NCI-H345 (cell line): ENCODE measurements around the gene NUCB1.
"Not testable (repeated sequence)": the region's sequence is repeated elsewhere in the genome, so short reads cannot be mapped to it uniquely, and the experiment has no call there.

ENCODE experiments used
- DNase-seq: peaks from one replicate; lab custom pipeline; 2025; lab: John Stamatoyannopoulos, UW

The NUCB1 gene

GRCh38 chr19:48874303-48875135 lies 25.6 kb upstream of the NUCB1 start:
- DNase-seq: peak; percentile 40

DNA sequence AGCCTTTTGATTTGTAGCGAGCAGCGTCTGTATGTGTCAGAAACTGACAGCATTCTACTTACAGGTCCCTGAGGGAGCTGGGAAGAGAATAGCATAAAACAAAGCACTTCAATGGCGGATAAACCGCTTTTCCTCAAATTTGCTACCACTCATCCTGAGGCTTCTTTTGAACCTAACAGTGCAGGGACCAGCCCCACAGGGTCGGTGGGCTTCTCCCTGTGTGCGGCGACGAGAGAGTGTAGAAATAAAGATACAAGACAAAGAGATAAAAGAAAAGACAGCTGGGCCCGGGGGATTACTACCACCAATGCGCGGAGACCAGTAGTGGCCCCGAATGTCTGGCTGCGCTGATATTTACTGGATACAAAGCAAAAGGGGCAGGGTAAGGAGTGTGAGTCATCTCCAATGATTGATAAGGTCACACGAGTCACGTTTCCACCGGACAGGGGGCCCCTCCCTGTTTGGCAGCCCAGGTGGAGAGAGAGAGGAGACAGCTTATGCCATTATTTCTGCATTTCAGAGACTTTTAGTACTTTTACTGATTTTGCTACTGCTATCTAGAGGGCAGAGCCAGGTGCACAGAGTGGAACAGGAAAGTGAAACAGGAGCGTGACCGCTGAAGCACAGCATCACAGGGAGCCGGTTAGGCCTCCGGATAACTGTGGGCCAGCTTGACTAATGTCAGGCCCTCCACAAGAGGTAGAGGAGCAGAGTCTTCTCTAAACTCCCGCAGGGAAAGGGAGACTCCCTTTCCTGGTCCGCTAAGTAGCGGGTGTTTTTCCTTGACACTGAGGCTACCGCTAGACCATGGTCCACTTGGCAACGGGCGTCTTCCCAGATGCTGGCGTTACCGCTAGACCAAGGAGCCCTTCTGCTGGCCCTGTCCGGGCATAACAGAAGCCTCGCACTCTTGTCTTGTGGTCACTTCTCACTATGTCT lies 23.8 kb upstream of the NUCB1 start:
- DNase-seq: not testable (repeated sequence)

DNA sequence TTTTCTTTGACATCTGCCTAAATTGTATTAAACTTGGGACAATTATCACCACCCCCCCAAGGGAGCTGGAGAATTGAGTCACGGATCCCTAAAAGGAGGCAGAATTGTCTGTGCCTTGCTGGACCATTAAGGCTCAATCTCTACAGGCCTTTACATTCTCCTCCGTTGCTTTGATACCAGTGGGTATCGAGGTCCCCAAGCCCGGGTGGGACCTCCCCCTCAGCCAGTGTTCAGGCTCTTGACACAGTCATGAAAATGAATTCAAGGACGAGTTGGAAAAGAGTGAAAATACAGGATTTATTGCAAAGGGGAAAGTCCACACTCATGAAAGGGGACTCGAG lies 22.3 kb upstream of the NUCB1 start:
- DNase-seq: no peak

GRCh38 chr19:48878196-48879024 lies 21.7 kb upstream of the NUCB1 start:
- DNase-seq: no peak

DNA sequence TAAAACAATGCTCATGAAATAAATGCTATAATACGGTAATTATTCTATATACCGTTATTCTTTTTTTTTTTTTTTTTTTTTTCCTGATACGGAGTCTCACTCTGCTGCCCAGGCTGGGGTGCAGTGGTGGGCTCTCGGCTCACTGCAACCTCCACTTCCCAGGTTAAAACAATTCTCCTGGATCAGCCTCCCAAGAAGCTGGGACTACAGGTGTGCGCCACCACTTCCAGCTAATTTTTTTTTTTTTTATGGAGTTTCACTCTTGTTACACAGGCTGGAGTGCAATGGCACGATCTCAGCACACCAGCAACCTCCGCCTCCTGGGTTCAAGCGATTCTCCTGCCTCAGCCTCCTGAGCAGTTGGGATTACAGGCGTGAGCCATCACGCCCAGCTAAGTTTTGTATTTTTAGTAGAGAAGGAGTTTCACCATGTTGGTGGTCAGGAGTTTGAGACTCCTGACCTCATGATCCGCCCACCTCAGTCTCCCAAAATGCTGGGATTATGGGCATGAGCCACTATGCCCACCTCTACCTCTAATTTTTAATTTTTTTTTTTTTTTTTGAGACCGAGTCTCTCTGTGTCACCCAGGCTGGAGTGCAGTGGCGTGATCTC lies 21.0 kb upstream of the NUCB1 start:
- DNase-seq: no peak

DNA sequence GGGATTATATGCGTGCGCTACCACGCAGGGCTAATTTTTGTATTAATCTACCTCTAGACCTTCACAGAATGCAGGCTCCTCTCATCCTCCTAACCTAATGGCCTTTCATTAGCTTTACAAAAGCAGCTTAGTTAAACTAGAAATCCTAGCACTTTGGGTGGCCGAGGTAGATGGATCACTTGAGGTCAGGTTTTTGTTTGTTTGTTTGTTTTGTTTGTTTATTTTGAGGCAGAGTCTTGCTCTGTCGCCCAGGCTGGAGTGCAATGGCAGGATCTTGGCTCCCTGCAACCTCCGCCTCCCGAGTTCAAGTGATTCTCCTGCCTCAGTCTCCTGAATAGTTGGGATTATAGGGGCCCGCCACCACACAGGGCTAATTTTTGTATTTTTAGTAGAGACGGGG lies 20.4 kb upstream of the NUCB1 start:
- not testable (repeated sequence) for DNase-seq

GRCh38 chr19:48881741-48882657 lies 18.1 kb upstream of the NUCB1 start:
- no peak for DNase-seq

GRCh38 chr19:48883726-48884125 lies 16.4 kb upstream of the NUCB1 start:
- DNase-seq: no peak

DNA sequence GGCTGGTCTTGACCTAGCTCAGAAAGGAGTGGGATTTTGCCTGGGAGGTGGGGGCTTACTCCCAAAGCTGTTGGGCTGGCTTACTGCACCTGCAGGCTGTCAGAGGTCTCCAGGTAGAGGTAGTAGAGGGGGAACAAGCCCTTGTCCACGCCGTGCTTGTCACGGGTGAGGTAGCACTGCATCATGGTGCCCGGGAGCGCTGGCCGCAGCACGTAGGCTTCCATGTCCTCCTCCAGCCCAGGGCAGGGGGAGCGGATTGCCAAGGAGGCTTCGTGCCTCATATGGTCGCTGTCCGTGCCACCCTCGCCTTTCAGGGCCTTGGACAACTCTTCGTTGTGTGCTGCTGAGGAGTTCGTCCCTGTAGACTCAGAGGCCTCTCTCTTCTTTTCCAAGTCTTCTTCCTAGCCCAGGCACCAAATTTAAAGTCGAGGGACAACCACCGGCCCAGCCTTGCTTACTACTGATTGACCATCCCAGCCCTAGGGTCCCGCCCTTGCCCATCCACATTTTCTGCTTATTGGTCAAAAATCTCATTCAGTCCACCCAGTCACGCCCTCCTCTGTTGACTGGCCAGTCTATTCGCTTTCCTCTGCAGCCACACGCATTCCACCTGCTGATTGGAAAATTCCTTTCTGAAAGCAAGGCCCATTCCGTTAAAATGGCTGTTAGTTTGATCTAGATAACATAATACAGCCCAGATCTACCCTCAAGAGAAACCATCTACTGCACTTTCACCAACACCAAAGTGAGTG lies 12.1 kb upstream of the NUCB1 start:
- no peak for DNase-seq

DNA sequence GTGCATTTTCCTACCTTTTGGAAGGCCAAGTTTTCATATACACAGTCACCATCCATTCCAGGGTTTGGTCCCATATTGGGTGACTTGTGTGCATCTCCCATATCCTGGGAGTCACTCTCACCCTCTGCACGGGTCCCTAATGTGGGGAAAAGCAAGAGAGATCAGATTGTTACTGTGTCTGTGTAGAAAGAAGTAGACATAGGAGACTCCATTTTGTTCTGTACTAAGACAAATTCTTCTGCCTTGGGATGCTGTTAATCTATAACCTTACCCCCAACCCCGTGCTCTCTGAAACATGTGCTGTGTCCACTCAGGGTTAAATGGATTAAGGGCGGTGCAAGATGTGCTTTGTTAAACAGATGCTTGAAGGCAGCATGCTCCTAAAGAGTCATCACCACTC lies 10.6 kb upstream of the NUCB1 start:
- not testable (repeated sequence) for DNase-seq

DNA sequence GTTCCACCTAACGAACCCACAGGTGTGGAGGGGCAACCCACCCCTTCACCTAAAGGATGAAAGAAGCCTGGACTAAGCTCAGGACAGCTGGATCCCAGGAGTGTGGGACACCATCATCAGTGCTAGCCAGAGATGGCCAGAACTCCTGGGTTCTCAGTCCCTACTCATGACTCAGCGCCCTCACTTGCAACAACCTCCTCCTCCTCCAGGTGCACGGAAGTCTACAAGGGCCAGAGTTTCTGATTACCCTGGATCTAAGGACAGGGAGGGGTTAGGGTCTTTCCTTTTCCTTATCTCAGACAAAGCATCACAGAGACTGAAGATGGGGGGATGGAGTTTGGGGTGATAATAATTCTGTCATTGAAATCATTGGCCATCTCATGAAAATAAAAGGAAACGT lies 9.6 kb upstream of the NUCB1 start:
- DNase-seq: no peak

- DNase-seq: no peak
Measured at GRCh38 chr19:48895226-48895625, 4.9 kb upstream of the NUCB1 start.

DNA sequence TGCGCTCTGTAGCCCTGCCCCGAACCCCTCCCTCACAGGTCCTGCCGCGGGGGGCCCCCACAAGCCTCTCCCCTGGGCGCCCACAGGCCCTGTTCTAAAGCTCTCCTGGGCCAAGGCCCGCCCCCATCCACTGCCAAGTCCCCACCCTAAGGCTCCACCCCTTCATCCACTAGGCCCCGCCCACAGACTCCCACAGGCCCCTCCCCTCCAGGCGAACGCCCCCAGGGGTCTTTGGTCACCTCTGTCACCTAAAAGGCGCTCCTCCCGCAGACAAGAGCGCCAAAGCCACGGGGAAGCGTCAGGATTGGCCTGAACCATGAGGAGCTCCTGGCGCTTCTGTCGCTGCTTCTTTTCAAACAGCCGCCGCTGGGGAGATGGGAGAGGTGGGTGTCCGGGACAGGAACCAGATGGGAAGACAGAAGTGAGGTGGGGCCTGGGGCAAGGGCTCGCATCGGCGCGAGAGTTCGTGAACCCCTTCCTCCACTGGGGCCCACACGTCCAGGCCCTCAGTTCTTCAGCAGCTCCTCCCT lies 3.9 kb upstream of the NUCB1 start:
- no peak for DNase-seq

DNA sequence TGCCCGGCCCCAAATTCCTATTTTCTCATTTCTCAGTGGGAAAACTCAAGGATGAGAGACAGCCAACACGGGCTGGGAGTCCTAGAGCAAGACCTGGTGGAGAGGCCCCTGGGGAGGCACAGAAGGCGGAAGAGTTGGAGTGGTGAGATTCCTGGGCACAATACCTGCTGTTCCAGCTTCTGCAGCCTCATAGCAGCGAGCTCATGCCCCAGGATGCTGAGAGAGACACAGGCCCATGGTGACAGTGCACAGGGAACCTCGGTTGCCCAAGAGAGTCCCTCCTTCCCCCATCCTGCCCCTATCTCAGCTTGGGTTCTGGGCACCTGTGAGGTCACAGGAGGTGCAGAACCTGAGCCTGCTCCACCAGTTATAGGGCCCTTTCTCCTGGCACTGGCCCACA lies 2.9 kb upstream of the NUCB1 start:
- no peak for DNase-seq

DNA sequence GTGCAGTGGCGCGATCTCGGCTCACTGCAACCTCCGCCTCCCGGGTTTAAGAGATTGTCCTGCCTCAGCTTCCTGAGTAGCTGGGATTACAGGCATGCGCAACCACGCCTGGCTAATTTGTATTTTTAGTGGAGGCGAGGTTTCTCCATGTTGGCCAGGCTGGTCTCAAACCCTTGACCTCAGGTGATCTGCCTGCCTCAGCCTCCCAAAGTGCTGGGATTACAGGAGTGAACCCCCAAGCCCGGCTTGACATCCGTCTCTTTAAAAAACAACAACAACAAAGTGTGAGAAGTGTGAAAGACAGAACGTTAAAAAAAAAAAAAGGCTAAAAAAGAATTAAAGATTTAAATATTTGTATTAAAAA lies 744 bp upstream of the NUCB1 start:
- not testable (repeated sequence) for DNase-seq

GRCh38 chr19:48900477-48901406 lies 630 bp downstream of the NUCB1 start:
- no peak for DNase-seq

GRCh38 chr19:48902291-48902690 lies 2.2 kb downstream of the NUCB1 start:
- not testable (repeated sequence) for DNase-seq

DNA sequence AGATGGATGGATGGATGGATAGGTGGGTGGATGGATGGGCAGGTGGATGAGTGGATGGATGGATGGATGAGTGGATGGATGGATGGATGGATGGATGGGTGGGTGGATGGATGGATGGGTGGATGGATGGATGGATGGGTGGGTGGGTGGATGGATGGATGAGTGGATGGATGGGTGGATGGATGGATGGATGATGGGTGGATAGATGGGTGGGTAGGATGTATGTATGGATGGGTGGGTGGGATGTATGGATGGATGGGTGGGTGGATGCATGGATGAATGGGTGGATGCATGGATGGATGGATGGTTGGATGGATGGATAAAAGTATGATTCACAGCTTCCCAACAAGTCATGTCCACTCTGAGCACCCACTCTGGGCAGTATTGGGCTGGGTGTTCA lies 3.7 kb downstream of the NUCB1 start:
- DNase-seq: not testable (repeated sequence)

DNA sequence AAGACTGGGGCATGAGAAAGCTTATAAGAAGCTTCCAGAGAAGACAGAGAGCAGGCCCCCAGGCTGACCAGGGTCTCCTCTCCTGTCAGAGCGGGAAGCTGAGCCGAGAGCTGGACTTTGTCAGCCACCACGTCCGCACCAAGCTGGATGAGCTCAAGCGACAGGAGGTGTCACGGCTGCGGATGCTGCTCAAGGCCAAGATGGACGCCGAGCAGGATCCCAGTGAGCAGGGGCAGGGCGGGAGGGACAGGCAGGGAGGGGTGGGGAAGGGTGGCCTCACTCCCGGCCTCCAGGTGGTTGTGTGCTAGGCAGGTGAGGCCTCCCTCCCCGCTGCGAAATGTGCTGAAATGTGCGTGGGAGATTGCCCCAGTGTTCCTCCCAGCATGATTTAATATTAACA lies 5.6 kb downstream of the NUCB1 start:
- no peak for DNase-seq
